GM21390 (cell line): ENCODE data around the gene SIRT2.
"Not testable (repeated sequence)": the region's sequence is repeated elsewhere in the genome, so short reads cannot be mapped to it uniquely, and the experiment has no call there.

Source experiments
- ATAC-seq: cut with Tn5 transposase; IDR thresholded peaks from one replicate; pipeline ENCODE4 v1.9.1; 2021; ENCODE audit not compliant: unreplicated experiment

SIRT2 gene

DNA sequence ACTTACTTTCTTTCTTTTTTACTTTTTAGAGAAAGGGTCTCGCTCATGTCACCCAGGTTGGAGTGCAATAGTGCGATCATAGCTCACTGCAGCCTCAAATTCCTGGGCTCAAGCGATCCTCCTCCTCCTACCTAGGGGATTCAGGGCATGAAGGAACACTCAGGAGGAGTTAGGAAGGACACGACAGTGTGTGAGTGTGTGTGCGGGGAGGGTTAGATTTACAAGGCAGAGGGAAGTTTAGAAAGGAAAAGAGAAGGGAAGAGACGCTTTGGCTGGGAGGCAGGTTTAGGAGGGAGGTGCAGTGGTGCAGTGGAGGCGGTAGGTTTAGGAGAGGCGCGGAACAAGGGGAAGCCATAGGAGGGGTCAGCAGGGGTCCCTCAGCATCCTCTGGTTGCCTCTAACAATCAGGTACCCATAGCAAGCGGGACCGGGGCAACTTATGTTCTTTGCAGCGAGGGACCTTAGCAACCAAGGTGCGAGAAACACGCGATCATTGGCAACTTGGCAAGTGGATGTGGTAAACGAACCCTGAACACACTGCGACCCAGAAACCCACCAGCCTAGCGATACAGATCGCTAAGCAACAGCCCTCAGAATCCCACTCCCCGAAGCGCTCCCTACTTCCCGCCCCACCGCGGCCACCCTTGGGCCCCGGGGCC, 501 bp downstream of the SIRT2 start:
- ATAC-seq: no peak

DNA sequence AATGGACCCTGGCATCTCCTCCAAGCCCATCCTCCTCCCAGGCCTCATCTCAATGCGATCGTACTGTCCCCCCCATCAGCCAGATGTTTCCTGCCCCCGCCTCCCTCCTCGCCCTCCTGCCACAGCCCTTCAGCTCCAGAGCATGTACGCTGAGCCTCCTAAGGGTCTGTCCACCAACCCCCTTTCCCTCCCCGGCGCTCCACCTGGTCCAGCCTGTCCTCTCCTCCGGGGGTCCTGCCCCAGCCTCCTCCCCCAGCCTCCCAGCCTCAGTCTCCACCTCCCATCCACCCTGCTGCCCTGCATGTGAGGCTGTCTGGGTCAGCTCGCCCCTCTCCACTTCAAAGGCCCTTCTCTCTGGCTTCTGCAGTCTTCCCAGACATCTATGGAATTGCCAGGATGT, 4.5 kb downstream of the SIRT2 start:
- ATAC-seq: no peak

DNA sequence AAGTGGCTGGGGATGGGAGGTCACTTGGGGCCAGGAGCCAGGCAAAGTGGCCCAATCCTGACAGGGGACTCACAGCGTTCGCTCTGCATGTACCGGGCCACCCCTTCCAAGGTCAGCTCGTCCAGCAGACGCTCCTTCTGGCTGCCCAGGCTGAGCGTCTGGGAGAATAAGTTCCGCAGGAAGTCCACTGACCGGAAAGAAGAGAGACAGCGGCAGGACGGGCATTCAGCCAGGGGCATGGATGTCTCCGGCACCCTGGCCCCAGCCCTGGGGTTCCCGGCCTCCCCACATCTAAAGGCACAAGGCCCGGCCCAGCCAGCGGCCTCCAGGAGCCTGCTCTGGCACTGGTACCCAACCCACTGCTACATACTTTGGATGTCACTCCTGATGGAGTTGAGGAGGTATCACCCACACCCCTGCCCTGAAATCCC, 6.1 kb downstream of the SIRT2 start:
- no peak for ATAC-seq

DNA sequence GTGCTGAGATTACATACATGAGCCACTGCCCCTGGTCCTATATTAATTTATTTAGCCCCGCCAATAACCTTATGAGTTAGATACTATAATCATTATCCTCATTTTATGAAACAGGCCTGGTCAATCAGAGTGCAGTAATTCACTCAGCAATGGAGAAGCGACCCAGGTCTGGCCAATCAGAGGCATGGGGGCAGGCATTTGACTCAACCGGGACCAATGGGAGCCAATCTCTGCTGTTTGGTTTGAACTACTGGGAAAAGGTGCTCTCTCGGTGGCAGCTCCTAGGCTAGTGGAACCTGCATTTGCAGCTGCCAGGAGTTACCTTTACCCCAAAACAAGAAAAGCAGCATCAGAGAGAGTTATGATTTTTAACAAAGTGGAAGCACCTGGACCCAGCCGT, 6.6 kb downstream of the SIRT2 start:
- no peak for ATAC-seq

DNA sequence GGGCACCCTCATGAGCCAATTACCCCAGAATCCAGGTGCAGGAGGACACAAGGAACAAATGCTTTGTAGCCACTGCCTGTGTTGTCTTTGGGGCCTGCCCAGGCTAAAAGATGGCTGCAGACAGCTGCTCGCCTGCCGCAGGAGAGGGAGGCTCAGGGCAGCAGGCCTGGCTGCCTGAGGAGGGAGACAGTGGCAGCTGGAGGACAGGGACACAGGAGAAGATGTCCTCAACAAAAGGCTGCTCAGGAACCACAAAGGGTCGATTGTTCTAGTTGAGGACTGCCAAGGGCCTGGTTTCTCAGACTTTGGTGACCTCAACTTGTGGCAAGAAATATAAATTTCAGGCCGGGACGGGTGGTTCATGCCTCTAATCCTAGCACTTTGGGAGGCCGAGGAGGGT, 7.6 kb downstream of the SIRT2 start:
- ATAC-seq: no peak

DNA sequence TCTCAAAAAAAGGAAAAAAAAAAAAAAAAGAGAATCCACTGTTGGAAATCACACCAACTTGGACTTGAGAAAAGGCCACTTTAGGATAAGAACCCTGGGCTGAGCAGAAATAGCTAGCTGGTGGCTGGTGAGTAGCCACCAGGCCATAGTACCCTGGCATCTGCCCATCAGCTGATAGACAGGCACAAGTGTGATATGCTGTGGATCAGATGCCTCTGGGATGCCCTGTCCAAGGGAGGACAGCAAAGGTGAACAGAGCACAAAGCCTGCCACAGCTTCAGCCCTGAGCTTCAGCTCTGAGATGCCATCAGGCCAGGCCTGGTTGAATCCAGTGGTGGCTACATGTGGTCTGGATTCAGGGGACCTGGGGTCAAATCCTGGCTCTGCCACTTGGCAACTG, 8.7 kb downstream of the SIRT2 start:
- ATAC-seq: no peak

DNA sequence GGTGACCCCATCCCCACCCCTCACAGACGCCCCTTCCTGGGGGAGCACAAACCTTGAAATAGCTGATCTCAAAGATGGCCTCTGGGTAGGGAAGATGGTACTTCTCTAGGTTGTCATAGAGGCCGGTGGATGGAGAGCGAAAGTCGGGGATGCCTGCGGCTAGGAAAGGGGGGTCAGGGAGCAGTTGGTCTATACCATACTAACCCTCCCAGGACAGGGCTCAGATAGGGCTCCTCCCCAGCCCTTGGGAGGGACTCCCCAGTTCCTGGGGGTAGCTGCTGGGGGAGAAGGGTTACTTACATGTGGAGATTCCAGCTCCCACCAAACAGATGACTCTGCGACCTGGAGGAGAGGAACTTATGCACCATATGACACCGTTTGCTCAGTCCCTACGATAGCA, 9.6 kb downstream of the SIRT2 start:
- no peak for ATAC-seq

DNA sequence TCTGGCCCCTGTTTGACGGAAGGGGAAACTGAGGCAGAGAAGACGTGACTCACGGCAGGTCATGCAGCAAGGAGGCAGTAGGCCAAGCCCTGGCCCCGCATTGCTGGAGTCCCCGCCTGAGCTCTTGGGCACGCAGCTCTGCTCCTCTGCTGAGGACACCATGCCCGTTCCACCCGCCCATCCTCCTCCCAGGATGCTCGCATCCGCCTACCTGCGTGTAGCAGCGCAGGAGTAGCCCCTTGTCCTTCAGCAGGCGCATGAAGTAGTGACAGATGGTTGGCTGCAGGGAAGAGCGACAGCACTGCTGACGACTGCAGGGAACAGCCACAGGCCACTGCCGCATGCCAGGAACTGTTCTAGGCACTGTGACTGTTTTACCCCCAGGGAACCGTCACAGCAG, 10.5 kb downstream of the SIRT2 start:
- no peak for ATAC-seq

DNA sequence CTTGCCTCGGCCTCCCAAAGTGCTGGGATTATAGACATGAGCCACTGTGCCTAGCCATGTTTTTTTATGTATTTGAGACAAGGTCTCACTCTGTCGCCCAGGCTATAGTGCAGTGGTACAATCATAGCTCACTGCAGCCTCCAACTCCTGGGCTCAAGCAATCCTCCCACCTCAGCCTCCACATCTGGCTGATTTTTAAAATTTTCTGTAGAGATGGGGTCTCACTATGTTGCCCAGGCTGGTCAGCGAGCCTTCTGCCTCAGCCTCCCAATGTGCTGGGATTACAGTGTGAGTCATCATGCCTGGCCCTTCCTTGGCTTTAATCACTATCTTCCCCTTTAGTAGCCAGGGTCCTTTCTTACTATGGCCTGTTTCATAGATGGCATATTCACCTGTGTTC, 14.7 kb downstream of the SIRT2 start:
- not testable (repeated sequence) for ATAC-seq

DNA sequence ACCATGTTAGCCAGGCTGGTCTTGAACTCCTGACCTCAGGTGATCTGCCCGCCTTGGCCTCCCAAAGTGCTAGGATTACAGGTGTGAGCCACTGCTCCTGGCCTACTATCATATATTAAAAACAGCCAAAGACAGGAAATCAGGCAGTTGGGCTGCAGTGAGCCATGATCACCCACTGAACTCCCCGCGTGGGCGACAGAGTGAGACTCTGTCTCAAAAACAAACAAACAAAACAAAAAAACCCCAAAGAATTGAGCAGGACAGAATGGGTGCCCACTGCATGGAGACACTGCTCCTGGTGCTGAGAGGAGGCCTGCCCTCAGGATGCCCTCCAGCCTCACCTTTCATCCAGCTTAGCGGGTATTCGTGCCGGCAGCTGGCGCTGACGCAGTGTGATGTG, 16.1 kb downstream of the SIRT2 start:
- ATAC-seq: no peak

DNA sequence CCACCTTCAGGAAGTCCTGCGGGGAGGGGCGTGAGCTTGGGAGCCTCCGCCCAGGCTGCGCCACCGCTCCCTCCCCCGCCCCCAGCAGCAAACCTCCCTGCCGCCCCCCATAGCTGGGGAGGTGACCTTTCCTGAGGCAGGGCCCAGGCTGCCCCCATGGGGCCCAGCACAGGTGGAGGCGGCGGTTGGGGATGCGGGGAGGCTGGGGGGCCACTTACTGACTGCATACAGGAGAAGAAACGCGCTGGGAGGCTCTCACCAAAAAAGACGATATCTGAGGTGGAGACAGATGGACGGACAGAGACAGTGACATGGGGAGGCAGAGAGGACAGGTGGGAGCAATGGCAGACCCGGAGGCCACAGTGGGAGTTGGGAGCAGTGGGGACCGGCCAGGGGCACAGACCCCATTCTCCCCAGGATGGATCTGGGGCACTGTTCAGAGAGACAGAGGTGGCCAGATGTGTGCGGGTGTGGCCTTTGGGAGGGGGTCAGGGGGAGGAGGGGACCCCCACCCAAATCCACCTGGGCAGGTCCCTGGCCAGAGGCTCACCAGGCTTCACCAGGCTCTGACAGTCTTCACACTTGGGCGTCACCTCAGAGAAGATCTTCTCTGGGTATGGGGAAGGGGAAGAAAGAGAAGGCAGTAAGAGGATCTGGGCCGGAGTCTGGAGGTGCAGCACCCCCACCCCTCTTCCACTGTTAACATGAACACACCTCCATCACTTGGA, 18.4 kb downstream of the SIRT2 start:
- ATAC-seq: no peak

DNA sequence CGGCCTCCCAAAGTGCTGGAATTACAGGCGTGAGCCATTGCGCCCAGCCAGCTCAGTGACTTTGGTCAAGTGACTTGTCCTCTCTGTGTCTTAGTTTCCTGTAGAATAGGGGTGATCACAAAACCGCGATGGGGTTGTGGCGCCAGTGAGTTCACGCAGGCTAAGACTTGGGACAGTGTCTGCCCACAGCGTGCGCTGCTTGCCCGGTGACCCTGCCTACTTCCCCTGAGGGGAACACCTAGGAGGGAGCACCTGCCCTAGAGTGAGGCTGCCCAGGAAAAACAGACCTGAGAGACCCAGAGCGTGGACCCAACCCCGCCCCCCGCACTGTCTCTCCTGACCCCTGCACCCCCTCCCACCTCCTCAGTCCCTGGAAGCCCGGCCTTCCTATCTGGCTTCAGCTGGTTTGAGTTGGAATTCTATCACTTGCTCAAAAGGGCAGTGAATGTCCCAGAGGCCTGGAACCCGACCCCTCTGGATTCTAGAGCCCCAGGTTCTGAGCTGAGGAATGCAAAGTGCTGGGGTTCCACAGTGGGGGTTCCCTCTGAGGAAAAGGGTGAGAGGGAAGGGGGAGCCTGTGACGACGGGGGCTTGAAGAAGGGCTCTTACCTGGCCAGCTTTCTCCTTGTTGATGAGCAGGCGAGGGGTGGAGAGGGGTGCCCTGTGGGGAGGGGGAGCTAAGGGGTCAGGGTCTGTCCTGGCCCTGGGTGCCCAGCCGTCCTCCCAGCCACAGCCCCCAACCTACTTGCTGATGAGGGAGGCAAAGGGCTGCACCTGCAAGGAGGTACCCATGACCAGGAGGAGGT, 19.1 kb downstream of the SIRT2 start:
- ATAC-seq: no peak

DNA sequence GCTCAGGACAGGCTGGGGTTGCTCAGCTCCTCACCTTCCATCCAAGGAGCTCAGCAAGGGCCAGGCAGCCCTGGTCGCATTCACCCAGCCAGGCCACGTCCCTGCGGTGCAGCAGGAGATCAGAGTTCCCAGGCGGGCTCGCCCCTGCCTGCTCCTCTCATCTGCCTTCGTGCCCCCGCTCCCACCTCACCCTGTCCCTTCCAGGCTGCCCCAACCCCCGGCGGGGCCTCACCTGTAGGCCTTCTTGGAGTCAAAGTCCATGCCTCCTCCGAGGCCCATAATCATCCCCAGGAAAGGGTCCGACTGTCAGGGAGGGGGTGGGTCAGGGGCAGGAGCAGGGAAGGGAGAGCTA, 20.0 kb downstream of the SIRT2 start:
- ATAC-seq: no peak

DNA sequence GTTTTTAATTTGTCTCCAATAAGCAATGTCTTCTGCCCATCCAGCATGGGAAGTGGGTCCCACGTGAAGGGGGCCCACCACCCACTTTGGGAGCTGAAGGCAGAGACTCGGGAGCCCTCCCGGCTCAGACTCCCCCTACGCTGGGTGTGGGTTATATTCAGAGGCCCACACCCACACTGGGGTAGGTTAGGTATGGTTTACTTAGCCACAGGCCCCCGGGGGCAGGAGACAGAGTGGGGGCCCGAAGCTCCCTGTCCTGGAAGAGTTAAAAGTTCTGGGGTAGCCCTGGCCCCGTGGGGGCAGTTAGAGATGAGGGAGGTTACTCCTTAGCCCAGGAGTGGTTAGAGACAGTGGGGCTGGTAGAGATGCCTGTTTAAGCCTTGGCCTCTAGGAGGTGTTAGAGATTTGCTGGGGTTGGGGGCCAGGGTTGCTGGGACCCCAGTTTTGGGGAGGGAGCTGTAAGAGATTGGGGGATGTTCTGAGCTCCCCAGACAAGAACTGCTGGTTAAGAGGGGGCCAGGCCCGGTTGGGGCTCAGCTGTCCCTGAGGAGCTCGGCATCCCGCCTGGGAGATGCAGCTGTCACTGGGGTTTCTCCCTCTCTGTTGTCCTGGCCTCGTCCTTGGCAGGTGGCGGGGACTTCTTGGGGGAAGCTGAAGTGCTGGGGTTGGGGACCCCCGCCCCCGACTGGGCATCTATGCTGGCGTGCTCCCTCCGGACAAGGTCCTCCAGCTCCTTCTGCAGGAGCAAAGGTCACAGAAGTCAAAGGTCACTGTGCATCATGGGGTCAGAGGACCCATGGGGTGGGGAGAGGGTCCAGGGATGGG, 20.6 kb downstream of the SIRT2 start:
- ATAC-seq: no peak

DNA sequence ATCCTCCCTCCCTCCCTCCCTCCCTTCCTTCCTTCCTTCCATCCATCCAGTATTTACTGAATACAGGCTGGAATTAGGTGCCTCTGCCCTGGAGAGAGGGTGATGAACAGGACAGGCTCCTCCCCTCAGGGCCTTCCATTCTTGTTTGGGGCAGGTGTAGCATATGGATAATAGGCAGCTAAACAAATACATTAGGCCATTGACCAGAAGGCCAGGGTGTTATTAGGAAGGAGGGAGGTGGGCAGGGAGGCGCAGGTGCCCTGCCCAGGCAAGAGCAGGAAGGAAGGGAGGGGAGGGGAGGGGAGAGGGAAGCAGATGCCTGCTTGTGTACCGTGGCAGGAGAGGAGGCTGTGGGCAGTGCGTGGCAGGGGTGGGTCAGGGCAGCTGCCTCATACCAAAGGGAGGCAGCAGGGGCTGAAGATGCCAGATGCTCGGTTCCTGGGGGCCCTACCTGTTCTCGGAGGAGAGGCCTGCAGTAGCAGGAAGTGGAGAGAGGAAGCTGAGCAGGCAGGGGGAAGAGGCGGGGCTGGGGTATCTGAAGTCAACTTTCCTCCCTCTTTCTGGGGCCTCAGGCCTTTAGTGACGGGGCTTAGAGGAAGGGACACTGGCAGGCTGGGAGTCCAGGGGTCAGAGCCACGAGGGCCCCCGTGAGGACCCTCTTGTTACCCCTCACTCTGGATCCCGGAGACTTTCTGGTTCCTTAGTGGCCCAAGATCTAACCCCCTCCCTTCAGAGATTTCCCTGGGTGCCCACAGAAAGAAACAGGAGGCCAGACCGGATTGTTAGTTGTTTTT, 21.4 kb downstream of the SIRT2 start, which contains the start of gene RINL:
TSS of gene RINL (minus strand) at position 495 of the 794 bp plus-strand sequence. CDS start 1,533 bp downstream, outside the sequence.
- peak; percentile 53 for ATAC-seq

DNA sequence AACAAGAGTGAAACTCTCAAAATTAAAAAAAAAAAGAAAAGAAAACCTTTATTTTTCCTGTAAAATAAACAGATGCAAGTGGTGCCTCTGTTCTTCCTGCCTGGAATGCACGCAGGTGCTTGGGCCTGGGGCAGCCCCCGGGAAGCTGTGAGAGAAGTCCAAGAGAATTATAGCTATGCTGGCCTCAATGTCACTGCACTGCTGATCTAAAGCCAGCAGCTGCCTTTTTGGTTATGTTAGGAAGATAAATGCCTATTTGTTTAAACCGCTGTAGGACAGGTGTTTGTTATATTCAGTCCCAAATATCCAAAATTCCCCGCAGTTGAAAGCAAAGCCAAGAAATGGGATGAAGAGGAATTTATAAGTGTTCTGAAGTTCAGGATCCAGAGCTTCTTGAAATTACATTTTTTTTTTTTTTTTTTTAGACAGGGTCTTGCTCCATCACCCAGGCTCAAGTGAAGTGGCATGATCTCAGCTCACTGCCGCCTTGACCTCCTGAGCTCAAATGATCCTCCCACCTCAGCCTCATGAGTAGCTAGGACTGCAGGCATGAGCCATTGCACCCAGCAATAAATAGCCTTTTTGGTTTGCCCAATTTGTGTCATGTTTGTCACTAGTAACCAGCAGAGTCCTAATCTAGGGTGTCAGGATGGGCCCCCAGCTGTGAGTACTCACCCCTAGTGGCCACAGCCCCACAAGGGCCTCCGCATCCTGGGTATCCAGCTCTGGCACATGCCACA, 23.6 kb downstream of the SIRT2 start:
- ATAC-seq: no peak

DNA sequence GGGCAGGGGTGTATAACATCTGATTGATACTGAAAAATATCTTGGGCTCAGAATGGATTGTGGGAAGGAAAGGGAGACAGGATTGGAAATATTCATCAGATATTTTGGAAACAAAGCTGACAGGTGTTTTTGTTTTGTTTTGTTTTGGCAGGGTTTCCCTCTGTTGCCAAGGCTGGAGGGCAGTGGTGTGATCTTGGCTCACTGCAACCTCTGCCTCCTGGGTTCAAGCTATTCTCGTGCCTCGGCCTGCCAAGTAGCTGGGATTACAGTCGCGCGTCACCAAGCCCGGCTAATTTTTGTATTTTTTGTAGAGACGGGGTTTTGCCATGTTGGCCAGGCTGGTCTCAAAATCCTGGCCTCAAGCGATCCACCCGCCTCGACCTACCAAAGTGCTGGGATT, 26.0 kb downstream of the SIRT2 start:
- ATAC-seq: not testable (repeated sequence)

DNA sequence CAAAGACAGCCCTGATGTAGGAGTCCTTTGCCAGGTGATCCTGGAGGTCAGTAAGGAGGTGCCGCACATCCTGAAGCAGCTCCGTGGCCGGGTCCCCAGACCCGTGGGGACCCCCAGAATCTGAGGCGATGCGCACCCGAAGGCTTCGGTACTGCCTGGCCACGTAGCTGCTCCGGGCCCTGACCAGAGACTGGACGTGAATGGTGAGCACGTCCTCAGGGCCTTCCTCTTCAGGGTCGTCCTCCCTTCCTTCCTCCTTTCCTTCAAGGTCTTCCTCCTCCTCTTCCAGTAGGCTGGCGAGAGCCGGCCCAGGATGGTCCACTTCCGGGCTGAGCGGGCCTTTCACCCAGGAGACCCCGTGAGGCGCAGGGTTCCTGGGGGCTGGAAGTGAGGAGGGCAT, 28.8 kb downstream of the SIRT2 start:
- ATAC-seq: no peak

DNA sequence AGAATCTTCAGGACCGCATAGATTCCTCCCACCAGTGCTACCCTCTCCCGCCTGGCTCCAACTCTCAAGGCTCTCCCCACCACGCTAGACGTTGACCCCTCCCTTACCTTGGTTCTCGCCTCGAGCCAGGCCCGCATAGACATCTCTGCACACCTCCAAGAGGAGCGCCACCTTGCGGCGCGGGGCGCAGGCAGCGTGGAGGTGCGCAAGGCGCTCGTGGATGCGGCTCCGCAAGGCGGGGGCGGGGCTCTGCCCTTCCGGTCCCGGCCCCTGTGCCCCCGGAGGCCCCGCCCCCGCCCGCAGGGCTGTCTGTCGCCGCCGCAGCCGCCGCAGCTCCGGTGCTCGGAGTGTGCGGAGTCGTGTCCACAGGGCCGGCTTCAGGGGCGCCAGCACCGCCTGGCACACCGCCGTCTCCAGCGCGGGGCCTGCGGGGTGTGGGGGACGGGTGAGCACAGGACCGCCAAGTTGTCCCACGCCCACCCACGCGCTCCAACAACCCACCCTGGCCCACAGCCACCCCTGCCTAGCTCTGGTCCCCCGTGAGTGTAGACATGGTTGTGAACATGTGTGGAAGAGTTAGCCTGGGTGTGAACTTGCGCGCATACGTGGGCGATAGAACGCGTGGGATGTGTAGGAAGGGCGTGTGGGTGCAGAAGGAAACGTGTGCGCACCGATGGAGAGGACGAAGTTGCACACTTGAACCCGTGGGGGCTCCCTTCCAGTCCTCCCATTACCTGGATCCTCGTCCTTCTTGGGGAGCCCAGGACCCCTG, 29.4 kb downstream of the SIRT2 start:
- peak; percentile 71 for ATAC-seq
